NT2/D1 (cell line): ENCODE measurements around the gene TMEM231.

ENCODE experiments used
- YY1 ChIP-seq: IDR thresholded peaks from 2 replicates; pipeline ENCODE4 v1.6.1; 2011; ENCODE audit not compliant: insufficient read length, insufficient read depth
- ZNF274 ChIP-seq: IDR thresholded peaks from 2 replicates; pipeline ENCODE4 v1.6.1; 2011; ENCODE audit warnings: mild to moderate bottlenecking, low read depth, low read length

DNA sequence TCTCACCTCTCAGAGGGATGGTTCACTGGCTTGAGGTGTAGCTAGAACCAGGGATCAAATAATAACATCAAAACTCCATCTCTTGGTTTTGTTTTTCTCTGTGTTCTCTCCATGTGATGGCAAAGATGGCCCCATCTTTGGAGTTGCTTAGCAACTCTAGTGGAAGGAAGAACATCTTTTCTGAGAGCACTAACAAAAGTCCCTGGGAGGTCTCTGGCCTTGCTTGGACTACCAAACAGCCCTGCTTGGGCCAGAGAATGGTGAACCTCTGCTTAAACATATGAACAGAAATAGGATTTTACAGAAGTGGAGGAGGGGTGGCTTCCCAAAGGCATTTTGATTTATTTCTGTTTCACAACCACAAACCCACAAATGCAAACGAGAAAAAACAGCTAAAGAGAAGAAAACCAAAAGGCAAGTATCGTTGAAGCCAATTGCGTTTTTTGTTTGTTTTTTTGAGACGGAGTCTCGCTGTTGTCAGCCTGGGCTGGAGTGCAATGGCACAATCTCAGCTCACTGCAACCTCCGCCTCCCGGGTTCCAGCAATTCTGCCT, 23.3 kb upstream of the TMEM231 start:
- TF ChIP-seq ZNF274 (no peak), YY1 (no peak)
